H1 (cell line): ENCODE data around the gene PPP1R3G. TPM values are rescaled to one million over a fixed set of nuclear protein-coding genes. Genes with fewer than 3 reads are reported as not detected.

Experiments
- CHD7 ChIP-seq: fragments of 300-600 bp; sonication (generic); IDR thresholded peaks from 2 replicates; pipeline ENCODE4 v1.7.1; 2012; ENCODE audit warnings: low read length, moderate library complexity, mild to moderate bottlenecking, inconsistent platforms; ENCODE audit not compliant: insufficient replicate concordance
- MAFK ChIP-seq: IDR thresholded peaks from 2 replicates; pipeline ENCODE4 v1.6.1; 2012; ENCODE audit warnings: low read depth, mild to moderate bottlenecking, improper control_type of control experiment, low read length
- PHF8 ChIP-seq: fragments of 200-600 bp; sonication (generic); conservative IDR thresholded peaks from 2 replicates; pipeline ENCODE4 v1.7.1; 2012; ENCODE audit warnings: low read depth, mild to moderate bottlenecking, inconsistent platforms, low read length, moderate library complexity
- POLR2AphosphoS5 ChIP-seq: IDR thresholded peaks from 2 replicates; pipeline ENCODE4 v1.6.1; 2011; ENCODE audit warnings: low read depth, low read length
- polyA plus RNA-seq, 7 experiments: library from polyadenylated mRNA; depleted of rRNA in 3 of 7; stranded (reverse) in 5 of 7; unstranded in 2 of 7; fragments of >200 nt in 5 of 7; fragments of 200-250 nt in 2 of 7; gene quantifications; 1 replicate in 5 of 7; 2 replicates in 1 of 7; 4 replicates in 1 of 7; pipeline versions ENCODE4 v1.2.1 to v1.2.3, GENCODE V29; 2011 to 2013; ENCODE audit warnings: missing spikeins in 2 of 7, mixed read lengths in 2 of 7
- total RNA-seq: library from RNA; stranded (reverse); fragmentation: NEBNext Ultra II Directional; extraction: Animal tissue kit (Norgen Biotek cat#: 25700); gene quantifications from 2 replicates; pipeline ENCODE4 v1.2.1, GENCODE V29; 2021

The PPP1R3G gene
- total and polyA plus RNA-seq, 2 of the 8 experiments (the other 6 are each of a cell fraction or from before 2014, with no cell fraction given): 0.03 to 0.09 TPM

GRCh38 chr6:5088780-5089179 lies 3.6 kb downstream of the PPP1R3G start (continued):
- TF ChIP-seq POLR2AphosphoS5 (no peak), PHF8 (no peak), MAFK (no peak), CHD7 (no peak)
